AG09309 (cell line): ENCODE results near the gene GCSAM.

ENCODE experiments used
- DNase-seq: peaks from one replicate; pipeline ENCODE4 v3.0.0-alpha.2; 2010; ENCODE audit warnings: low read depth
- H3K4me3 ChIP-seq: 2 replicates; pipeline ENCODE4 v1.5.1; 2011; ENCODE audit warnings: mild to moderate bottlenecking, low read depth, low read length, moderate library complexity; ENCODE audit not compliant: control insufficient read depth
- CTCF ChIP-seq: IDR thresholded peaks from 2 replicates; pipeline ENCODE4 v1.5.1; 2011; ENCODE audit warnings: mild to moderate bottlenecking, low read depth, low read length, inconsistent platforms; ENCODE audit not compliant: insufficient read depth, control insufficient read depth; ENCODE audit errors: missing control alignments

The GCSAM gene

GRCh38 chr3:112136959-112137693 is 4.1 kb upstream of the GCSAM start:
- DNase-seq, result peak; percentile 7
- H3K4me3 ChIP-seq, result no peak overlapping the region
- peak; percentile 64 for TF ChIP-seq CTCF

DNA sequence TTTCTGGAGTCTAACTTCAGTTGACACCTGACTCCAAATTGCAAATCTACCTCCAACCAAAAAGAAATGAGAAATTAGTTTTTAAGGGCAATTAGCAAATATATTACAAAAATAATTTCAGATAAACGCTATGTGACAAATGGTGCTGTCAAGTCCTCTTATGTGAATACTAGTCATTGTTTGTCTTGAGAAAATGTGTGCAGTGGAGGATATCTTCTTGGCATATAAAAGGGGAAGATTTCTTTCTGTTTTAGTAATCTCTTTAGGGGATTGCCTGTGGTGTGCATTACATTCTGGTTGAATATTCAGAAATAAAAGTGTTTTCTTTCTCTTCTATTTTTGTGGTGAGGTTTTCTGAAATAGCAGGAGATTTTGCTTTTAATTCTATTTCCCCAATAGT is 3.0 kb upstream of the GCSAM start:
- DNase-seq, result no peak
- TF ChIP-seq CTCF, result no peak
- H3K4me3 ChIP-seq, result no peak overlapping the region

DNA sequence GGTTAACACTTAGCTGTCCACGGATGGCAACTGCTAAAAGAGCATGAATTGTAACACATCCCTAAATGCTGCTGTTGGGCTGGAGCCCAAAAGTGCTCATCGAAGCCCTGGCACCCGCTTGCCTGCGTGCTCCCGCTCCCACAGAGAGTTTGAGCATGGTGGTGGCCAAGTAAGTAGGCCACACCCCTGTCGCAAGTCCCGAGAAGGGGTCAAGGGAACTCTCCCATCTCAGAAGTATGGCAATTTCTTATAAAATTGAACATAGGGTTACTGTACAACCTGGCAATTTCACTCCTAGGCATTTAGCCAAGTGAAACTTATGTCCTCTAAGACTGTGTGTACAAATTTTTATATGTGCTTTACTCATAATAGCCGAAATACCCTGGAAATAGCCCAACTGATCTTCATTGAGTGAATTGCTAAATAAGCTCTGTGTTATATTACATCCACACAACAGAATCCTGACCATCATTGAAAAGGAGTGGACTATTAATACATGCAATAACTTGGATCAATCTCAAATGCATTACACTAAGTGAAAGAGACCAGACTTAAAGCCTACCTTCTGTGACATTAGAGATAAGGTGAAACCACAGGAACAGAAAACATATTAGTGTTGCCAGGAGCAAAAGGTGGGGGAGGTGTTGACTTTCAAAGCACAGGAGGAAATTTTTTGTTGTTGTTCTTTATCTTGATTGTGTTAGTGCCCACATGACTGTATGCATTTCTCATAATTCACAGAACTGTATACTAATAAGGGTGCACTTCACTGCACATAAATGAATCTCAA is 1.5 kb upstream of the GCSAM start:
- no peak overlapping the region for H3K4me3 ChIP-seq
- no peak for TF ChIP-seq CTCF
- DNase-seq, result peak; percentile 8

DNA sequence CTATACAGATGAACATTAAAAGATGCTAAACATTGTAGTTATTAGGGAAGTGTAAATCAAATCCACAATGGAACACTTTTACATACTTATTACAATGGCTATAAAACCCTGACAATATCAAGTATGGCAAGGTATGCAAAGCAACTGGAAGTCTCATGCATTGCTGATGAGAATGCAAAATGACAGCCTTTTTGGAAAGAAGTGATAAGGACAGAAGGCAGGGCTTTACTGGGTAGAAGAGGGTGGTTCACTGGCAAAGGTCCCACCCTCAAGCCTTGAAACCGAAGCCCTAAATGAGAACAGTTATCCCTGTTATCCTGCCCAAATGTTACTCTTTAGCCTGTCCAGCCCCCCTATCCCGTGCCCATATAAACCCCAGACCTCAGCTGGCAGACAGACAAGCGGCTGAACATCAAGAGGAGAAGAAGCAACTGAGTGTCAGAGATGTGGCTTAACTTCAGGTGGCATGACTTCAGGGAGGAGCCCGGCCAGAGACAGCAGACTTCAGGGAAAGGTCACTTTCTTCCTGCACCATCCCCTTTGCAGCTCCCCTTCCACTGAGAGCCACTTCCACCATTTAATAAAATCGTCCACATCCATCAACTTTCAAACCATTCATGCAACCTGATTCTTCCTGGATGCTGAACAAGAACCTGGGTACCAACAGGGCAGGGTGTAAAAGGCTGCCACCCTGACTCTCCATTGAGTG is 732 bp upstream of the GCSAM start:
- TF ChIP-seq CTCF, result no peak
- H3K4me3 ChIP-seq, result no peak overlapping the region

DNA sequence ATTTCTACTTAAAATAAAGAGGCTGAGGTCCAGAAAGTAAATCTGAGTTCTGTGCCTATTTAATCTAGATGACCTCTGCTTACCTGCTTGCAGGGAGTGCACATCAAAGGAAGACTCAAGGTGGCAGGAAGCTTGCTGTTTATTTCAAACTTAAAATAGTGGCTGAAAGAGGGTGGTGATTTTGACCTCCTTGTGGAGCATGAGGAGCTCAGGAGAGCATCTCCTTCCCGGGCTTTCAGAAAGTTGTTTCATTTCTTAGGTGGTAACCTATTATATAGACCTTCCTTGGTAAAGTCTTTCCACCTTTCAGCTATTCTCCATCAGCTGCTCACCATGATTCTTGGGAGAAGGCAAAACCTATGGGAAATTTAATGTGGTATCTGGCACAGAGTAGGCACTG is 494 bp downstream of the GCSAM start:
- TF ChIP-seq CTCF, result no peak
- no peak overlapping the region for H3K4me3 ChIP-seq
- no peak for DNase-seq

More for the DNA sequence above, 732 bp upstream of the GCSAM start:
- no peak for DNase-seq

GRCh38 chr3:112132088-112132487 is 960 bp downstream of the GCSAM start:
- no peak for TF ChIP-seq CTCF
- H3K4me3 ChIP-seq, result no peak overlapping the region
- DNase-seq, result no peak
